GM19099 (cell line): ENCODE measurements around the gene MED15.

Experiments used
- POLR2A ChIP-seq: IDR thresholded peaks from 3 replicates; pipeline ENCODE4 v1.6.1; 2011; ENCODE audit warnings: low read depth; ENCODE audit not compliant: insufficient read length; ENCODE audit errors: extremely low read depth

The MED15 gene

GRCh38 chr22:20636075-20636812, 128.8 kb downstream of the MED15 start:
- no peak for TF ChIP-seq POLR2A

- no peak for TF ChIP-seq POLR2A
Observed at GRCh38 chr22:20636945-20637344, 129.5 kb downstream of the MED15 start.
